HG03520 (cell line): ENCODE data around the gene DRAM1.
"Not testable (repeated sequence)": the region's sequence is repeated elsewhere in the genome, so short reads cannot be mapped to it uniquely, and the experiment has no call there.

ENCODE experiments used
- ATAC-seq: cut with Tn5 transposase; IDR thresholded peaks from one replicate; pipeline ENCODE4 v1.9.1; 2021; ENCODE audit warnings: mild to moderate bottlenecking, moderate library complexity; ENCODE audit not compliant: unreplicated experiment

The DRAM1 gene

DNA sequence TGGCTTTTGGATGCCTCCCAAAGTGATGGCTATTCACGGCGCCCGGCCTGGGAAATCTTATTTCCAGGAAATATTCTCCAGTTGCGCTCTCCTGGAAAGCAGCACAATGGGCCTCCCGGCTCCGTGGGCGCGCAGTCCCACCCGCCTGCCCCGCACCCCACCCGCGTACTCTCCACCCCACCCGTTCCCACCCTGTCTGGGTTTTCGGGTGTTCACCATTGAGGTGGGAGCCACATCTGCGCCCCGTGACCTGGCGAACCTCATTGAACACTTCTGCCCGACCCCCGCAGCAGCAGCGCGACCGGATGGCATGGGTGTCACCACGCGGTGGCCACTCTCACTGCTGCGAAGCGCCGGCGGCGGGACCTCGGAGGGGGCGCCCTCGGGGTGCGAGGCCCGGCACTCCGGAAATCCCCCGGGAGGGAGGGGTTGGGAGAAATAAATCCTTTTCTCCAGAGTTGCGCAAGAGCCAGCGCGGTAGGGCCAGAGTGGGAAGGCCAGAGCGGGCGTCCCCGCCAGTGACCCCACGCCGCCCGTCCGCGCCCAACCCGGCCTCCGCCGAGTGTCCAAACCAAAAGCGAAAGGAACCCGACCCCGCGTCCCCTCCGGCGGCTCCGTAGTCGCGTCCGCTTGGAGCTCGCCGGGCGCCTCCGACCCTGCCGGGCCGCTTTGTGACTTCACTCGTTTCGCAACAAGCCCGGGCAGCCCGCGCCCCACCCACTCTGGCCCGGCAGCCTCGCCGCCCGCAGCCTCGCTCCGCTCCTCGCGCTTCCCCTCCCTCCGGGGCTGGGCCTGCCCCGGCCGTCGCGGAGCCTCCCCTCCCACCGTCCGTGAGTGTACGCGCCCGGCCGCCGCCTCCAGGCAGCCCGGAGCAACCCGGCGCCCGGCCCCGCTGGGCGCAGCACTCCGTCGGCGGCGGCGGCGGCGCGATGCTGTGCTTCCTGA, at the start of gene DRAM1:
DRAM1 (plus strand) TSS at position 720 of the 945 bp plus-strand sequence; CDS start at position 930, 210 bp downstream.
- peak; percentile 85 for ATAC-seq

GRCh38 chr12:101828463-101829196, 48.8 kb upstream of the DRAM1 start:
- ATAC-seq = no peak

GRCh38 chr12:101829639-101830366, 47.6 kb upstream of the DRAM1 start:
- ATAC-seq = no peak

GRCh38 chr12:101830367-101831325, 46.7 kb upstream of the DRAM1 start, which contains the start of gene GNPTAB:
Gene GNPTAB (minus strand): TSS chr12:101830959. CDS start chr12:101830675, 284 bp downstream.
- peak; percentile 94 for ATAC-seq

DNA sequence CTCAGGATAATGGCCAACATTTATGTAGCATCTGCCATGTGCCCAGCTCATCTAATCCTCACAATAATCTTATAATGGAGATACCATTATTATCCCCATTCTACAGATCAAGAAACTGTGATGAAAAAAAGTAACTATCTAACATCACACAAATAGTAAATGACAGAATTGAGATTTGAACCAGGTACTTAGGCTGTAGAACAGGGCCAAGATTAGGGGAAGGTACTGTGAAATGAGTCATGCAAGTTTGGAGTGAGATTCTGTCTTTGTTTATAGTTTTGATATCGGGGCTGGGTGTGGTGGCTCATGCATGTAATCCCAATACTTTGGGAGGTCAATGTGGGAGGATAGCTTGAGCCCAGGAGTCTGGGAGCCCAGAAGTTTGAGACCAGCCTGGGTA, 45.4 kb upstream of the DRAM1 start:
- no peak for ATAC-seq

DNA sequence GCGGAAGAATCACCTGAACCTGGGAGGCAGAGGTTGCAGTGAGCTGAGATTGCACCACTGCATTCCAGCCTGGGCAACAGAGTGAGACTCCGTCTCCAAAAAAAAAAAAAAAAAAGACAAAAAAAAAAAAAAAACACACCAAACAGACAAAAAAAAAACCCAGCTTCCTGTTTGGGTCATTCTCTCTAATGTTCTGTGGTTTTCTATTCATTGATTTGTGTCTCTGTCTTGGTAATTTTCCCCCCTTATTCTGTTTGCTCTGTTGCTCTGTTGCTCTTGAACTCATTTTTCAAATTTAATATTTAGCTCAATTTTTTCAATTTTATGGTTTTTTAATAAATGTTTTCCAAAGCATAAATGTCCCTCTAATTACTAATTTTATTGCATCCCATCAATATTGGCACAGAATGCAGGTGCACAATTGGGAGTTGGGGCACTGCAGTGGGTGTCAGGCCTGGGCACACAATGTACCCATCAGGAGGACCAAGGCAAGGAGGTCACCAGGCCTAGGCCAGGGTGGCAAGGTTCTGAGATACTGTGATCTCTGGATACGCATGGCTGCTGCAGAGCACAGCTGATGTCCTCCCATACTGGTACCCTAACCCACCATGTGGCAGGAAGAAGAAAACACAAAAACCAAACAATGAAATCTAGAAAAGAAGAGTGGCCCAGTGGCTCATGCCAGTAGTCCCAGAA, 38.6 kb upstream of the DRAM1 start:
- no peak for ATAC-seq

DNA sequence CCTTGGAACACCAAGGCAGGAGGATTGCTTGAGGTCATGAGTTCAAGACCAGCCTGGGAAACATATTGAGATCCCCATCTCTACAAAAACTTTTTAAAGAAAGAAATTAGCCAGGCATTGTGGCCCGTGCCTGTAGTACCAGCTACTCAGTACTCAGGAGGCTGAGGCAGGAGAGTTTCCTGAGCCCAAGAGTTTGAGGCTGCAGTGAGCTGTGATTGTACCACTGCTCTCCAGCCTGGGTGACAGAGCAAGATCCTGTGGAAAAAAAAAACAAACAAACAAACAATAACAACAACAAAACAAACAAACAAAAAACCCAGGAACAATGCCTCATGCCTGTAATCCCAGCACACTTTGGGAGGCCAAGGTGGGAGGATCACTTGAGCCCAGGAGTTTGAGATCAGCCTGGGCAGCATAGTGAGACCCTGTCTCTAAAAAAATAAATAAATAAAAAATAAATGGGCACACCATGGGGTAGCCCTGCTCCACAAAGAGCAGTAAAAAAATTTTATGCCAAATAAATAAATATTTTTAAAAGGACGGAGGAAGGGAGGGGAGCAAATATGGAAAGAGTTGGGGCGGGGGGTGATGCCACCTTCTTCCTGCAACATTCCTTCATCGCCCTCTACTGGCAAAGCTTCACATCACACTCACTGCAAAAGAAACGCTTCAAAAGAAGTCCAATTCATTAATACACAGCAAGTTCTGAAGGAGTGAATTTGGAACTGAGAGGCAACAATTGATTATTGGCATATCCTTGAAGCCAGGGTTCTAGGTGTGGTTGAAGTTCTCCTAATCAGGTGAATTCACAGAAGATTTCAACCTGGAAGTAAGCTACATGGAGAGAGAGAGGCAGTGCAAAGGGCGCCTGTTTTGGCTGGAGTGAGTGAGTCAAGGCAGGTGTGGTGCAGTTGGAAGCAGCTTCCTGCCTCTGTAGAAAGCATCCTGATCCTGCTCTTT, 37.8 kb upstream of the DRAM1 start:
- peak; percentile 53 for ATAC-seq

DNA sequence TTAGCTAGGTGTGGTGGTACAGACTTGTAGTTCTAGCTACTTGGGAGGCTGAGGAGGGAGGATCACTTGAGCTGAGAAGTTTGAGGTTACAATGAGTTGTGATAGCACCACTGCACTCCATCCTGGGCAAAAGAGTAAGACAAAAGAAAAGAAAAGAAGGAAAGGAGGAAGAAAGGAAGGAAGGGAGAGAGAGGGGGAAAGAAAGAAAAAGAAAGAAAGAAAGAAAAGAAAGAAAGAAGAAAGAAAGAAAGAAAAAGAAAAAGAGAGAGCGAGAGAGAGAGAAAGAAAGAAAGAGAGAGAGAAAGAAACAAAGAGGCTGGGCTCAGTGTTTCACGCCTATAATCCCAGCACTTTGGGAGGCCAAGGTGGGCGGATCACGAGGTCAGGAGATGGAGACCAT, 36.3 kb upstream of the DRAM1 start:
- ATAC-seq = no peak

DNA sequence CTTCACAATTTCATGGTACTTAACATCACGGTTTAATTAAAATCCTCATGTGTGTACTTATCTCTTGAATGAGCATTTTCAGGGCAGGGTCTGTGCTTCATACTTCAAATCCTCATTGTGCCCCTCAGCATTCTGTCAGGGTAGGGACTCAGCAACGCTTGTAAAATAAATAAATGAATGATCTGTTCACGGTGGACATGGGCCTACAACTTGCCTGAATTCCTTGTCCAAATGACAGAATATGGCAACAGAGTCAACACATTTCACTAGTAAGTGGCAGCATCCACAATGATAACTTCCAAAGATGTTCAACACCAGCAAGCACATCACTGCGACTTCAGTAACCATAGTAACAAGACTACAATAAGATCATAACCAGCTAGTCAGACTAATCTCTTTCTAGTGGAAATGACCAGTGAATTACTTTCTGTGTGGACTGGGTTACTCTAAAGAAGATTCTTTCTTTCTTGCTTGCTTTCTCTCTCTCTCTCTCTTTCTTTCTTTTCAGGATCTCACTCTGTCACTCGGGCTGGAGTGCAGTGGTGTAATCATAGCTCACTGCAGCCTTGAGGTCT, 32.2 kb upstream of the DRAM1 start:
- no peak for ATAC-seq

DNA sequence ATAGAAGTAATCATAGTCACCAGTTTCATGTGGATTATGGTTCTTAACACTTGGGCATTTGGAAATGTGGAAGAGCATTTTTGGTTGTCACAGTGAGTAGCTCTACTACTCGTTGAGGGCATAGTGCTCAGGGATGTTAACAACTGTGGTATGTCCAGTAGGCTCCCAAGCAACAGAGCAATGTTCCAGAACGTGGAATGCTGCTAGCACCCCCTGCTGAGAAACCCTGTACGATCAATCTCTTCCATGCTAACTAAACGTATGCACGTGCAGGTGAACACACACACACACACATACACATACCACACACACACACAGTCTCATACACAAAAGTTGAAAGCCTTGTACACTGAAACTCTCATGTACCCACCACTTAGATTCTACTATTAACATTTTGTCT, 30.1 kb upstream of the DRAM1 start:
- ATAC-seq = no peak

GRCh38 chr12:101850199-101850598, 27.2 kb upstream of the DRAM1 start:
- no peak for ATAC-seq

DNA sequence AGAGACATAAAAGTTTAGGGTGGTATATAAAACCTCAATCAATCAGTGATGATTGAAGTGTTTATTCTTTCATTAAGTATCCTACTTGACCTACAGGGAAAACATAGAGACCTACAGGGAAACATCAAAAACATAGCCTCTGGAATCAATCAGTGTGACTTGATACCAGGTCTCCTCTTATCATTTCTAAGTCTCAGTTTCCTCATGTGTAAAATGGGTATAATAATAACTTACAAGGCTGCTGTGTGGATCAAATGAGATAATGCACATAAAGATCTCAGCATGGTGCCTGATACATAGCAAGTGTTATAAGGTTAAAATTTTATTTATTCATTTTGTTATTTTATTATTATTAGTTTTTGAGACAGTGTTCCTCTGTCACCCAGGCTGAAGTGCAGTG, 24.4 kb upstream of the DRAM1 start:
- ATAC-seq = no peak

- ATAC-seq = peak; percentile 53
These were observed 22.6 kb upstream of the DRAM1 start for GRCh38 chr12:101854747-101855146.

- no peak for ATAC-seq
These were observed 22.0 kb upstream of the DRAM1 start for GRCh38 chr12:101855364-101855884.

- ATAC-seq = no peak
These were observed 21.4 kb upstream of the DRAM1 start for GRCh38 chr12:101855976-101856375.

GRCh38 chr12:101856614-101857013, 20.8 kb upstream of the DRAM1 start:
- ATAC-seq = not testable (repeated sequence)

GRCh38 chr12:101857043-101857558, 20.3 kb upstream of the DRAM1 start:
- peak; percentile 39 for ATAC-seq
